NCI-H146 (cell line): Measurements from ENCODE around the gene ANXA5.
A peak's percentile ranks its signal among the peaks of the same experiment; 100 is the strongest.
"Not testable (repeated sequence)": the region's sequence is repeated elsewhere in the genome, so short reads cannot be mapped to it uniquely, and the experiment has no call there.

ENCODE experiments used
- DNase-seq: peaks from one replicate; lab custom pipeline; 2025; lab: John Stamatoyannopoulos, UW

ANXA5 gene

DNA sequence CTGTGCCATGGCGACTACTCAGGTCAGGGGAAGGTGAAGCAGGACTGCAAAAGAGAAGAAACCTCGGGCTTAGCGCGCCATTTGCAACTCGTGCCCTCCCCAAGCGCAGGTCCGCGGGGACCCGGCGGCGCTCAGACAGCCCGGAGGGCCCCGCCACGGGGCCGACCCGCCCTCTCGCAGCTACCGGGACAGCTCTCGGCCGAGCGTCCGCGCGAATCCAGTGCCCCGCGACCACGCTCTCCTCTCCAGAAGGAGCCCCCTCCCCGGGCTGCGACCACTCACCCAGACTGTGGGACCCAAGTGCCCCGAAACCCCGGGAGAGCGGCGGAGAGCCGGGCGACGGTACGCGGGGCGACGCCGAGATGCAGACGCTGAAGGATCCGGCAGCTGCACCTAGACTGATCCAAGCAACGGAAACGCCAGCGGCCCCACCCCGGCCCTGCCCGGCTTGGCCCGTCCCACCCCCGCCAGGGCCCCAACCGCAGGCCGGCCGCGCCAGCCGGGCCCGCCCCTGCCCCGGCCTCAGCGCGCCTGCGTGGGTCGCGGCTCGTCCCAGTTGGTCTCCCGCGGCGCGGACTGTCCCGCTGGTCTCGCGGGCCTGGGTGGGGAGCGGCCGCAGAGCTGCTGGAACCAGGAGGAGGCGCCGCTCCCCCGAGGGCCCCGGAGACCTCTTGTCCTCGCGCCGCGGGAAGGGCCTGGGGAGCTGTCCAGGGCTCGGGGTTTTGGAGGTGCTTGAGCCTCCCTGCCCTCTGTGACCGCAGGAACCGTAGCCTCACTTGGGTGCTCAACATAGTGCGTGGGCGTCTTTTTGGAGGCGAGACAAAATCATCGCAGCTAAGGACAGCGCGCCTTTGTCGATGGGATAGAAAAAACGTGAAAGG lies at the start of gene ANXA5:
Gene ANXA5, minus strand, starts transcription at position 400 of the 881 bp plus-strand sequence. Its CDS starts 391 bp downstream, at position 9.
- DNase-seq: peak; percentile 76

DNA sequence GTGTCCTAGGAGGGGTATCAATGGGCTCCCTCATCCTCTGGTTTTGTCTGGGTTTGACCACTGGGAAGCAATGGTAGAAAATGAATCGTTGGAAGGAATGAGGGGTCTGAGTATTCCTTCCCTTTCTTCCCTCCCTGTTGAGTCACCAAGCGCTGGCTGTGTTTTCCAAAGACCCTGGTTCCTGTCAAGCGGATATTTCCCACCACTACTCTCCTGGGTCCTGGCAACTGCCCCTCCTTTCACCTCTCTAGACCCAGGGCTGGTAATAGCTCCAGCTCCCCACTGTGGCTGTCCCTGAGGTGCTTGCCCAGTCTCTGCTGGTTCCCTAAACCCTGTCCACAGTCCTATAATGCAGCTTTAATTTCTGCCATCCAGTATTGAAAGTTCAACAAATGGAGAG lies 46.0 kb upstream of the ANXA5 start:
- no peak for DNase-seq

DNA sequence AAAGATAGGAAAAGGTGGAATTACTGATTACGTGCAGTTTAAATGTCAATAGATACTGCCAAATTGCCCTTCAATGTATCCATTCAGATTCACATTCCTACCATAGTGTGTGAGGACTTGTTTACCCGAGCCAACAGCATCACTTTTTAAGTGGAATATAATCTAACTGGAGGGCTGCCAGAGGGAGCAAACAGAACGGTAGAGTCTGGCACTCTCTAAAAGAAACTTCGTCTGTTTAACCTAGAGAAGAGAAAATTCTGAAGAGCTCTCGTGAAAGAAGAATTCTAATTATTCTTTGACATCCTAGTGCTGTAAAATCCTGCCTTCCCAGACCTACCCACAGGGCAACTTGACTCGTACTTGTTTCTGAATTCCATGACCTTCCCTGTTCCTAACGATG lies 45.0 kb upstream of the ANXA5 start:
- DNase-seq: no peak

DNA sequence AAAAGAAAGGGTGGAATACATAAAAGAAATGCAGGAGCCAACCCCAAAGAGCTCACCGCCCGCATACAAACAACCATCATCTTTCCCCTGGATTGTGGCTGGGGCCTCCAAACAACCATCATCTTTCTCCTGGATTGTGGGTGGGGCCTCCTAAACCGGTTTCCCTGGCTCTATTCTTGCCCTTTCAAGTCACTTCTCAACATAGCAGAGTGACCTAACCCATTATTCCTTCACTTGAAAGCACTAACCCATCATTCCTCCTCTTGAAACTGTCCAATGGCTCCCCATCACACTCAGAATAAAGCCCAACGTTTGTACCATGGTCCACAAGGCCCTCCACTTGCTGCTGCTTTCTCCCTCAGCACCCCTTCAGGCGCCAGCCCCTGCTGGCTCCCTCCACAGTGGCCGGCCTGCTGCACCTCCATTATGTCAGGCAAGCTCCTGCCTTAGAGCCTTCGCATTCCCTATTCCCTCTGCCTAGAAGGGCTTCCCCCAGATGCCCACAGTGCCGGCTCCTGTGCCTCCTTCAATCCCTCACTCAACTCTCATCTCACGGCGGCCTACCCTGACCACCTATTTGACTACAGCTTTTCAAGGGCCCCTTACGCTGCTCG lies 44.1 kb upstream of the ANXA5 start:
- DNase-seq: no peak

DNA sequence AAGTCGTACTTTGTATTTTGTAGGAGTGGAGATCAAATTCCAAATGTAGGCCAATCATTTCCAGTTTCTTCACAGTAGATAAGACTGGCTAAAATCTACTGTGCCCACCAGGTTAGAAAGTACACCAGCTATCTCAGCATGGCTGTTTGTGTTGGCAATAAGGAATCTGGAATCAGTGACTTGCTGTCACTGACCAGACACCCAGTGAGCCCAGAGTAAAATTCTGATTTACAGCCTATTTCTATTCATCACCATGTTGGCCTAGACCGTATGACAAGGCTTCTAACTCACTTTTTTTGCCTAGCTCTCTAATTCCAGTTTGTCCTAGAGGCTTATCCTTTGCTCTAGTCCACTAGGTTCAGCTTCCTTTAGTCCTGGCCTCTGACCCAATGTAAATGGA lies 42.8 kb upstream of the ANXA5 start:
- no peak for DNase-seq

DNA sequence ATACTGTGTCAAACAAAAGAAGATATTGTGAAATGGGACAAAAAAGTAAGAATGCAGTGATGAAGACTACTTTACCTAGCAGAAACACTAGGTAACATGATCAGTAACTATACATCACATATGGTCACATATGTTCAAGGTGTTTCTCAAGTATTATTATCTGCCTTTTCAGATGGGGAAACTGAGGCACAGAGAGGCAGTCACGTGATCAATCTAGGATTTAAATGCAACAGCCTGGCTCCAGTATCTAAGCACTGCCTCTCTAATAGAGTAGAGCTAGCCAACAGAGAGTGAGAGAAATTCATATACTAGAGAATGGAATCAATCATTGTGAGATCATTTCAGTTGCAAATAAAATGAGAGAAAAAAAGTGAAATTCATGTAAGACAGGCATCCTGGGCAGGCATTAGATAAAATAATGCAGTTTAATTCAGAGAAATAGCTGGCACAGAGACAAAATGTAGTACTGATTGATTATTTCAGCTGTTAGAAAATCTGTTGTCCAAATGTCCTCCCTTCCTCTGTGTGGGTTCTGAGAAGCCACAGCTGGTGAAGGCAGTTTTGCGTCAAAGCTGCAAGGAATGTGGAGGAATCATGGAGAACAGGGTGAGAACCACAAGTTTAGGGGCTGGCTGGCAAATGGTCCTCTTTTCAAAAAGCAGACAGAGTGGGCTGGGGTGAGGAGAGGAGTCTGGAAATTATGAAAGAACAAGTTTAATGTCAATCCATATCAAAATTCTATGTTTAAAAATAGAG lies 42.2 kb upstream of the ANXA5 start:
- no peak for DNase-seq

DNA sequence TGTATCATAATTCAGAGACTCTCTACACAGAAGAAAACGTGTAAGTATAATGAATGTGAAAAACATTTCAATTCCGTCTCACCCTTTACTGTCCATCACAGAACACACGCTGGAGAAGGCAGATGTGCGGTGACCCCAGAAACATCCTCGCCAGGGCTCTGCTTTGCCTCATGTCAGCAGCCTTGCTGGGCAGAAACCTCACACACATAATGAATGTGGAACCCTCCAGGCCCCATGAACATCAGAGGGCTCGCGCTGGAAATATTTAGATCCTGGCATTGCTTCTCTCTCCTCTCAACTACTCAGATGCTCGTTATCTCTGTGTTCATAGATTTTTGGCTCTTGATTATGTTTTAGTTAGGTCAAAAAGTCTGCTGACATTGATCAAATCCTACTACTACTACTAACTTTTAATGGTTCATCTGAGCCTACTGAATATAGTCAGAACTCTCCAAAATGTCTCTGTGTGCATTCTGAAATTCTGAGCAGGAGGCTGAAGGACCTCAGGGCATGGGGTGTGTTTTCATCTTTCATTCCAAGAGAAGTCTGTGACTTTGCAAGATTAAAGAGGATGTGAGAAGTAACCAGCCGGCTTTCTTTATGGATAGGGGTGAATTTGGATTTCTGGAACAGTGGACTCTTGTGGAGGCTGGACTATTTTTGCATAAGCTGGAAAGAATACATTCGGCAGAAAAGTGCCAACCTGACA lies 41.2 kb upstream of the ANXA5 start:
- DNase-seq: no peak

DNA sequence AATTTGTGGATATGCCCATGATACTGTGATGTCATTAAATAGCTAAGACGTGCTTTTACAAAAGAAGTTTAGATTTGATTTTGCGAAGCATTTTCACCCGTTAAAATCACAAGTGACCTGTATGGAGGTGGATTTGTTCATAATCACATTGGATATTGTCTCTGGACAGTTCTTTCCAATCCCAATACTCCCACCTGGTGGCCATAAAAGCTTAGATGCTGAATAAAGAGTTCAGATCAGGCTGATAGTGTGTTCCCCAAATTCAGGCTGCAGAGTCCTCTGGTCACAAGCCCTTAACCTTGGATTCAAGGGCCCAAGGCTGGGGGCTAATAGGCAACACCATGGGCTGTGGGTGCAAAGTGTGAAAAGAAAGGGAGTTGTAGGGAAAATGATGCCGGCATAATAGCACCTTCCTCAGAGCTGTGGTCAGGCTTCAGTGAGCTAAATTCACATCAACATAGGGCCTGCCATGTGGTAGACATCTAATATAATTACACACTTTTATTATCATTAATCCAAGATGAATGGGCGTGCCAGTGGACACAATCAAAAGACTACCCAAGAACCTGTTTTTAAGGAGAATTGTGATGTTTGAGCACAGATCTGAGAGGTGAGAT lies 40.1 kb upstream of the ANXA5 start:
- peak; percentile 11 for DNase-seq

DNA sequence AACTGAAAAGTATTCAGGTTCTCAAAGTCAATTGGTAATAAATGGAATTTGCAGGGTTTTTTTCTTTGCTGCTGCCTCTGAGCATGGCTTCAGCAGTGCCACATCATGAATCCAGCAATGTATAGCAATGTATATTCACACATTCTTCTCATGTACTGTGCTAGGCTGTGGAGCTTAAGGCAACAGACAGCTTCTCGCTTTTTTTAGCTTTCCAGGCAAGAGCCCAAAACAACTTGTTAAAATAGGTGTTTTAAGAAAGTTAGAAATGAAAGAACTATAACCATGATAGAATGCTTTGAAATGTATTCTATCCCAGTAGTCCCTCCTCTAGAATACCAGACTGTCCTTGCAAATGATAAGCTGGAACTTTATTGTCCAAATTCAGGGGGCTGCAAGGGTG lies 37.8 kb upstream of the ANXA5 start:
- no peak for DNase-seq

DNA sequence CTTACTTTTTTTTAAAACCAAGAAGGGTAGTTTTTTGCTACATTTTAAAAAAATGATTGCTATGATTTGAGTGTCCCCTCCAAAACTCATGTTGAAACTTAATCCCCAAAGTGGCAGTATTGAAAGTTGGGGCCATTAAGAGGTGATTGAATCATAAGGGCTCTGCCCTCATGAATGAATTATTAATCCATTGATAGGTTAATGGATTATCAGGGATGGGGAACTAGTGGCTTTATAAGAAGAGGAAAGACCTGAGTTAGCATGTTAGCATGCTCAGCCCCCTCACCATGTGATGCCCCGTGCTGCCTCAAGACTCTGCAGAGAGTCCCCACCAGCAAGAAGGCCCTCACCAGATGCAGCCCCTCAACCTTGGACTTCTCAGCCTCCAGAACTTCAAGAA lies 37.2 kb upstream of the ANXA5 start:
- DNase-seq: no peak

DNA sequence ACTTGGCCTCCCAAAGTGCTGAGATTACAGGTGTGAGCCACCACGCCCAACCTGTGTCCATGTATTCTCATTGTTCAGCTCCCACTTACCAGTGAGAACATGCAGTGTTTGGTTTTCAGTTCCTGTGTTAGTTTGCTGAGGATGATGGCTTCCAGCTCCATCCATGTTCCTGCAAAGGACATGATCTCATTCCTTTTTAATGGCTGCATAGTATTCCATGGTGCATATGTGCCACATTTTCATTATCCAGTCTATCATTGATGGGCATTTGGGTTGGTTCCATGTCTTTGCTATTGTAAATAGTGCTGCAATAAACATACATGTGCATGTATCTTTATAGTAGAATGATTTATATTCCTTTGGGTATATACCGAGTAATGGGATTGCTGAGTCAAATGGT lies 33.0 kb upstream of the ANXA5 start:
- not testable (repeated sequence) for DNase-seq

DNA sequence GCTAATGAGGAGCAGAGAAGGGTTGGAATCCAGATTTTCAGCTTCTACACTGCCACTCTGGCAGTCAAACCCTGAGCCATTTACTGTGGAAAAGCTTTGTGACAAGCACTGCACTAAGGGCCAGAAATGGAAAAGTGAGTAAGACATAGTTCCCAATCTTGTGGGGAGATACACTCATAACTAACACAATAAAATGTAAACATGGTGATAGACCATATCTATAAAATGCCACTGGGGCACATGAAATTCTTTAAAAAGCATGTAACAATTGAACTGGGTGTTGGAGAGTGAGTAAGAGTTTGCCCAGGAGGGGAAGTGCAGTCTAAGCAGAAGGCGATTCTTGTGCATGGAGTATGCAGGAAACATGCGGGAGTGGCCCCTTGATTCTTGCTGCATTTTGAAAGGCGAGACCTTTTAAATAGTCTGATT lies 32.0 kb upstream of the ANXA5 start:
- no peak for DNase-seq

DNA sequence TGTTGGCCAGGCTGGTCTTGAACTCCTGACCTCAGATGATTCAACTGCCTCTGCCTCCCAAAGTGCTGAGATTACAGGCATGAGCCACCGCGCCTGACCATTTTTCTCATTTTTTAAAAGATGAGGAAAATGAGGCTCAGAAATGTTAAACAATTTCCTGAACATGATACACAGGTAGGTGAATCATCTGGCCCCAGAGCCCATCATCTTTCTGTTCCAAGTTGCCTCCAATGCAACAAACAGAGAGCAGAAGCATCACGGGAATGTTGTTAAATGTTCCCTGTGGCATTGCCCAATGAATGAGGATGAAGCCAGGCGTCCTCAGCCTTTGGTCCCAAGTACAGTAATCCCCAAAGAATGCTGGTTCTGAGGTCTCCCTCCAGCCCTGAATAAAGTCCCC lies 31.3 kb upstream of the ANXA5 start:
- DNase-seq: no peak

DNA sequence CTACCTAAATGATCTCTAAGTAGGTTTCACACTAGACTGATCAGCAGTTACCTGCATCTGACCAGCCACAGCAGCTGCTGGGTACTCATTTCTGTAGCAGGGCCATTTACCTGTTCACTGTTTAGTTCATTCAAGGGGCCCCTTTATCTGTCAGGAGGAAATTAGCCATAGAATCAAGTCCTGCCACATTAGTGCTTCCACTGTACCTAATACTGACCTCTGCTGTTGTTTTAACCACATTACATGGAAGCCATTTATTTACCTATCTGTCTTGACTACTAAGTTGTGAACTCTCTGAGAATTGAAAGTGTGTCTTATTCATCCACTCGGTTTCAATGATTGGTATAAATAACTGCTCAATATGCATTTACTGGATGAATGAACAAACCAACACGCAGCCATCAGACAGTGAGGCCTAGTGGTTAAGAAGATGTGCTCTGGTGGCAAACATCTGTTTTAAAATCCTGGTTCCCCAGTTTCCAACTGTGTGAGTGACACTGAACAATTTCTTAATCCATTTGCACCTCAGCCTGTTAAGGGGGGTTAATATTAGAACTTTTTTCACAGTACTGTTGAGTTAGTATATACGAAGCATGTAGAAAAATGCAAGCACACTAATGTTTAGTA lies 30.0 kb upstream of the ANXA5 start:
- DNase-seq: peak; percentile 46

DNA sequence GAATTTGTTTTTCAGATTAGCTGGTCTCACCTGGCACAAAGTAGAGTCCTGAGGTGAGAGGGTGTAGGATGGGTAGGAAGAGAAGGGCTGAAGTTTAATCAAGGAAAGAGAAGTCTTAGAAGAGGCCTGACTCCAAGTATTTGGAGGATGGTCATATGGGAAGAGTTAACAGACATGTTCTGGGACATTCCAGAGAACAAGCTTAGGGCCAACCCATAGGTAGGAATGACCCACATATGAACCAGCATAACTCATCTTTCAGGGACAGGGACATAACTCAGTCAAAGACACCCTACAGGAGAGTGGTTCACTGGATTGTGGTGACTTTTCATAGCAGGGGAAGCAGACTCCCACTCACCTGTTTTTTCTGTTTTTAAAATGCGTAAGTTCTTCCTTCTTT lies 27.9 kb upstream of the ANXA5 start:
- no peak for DNase-seq

DNA sequence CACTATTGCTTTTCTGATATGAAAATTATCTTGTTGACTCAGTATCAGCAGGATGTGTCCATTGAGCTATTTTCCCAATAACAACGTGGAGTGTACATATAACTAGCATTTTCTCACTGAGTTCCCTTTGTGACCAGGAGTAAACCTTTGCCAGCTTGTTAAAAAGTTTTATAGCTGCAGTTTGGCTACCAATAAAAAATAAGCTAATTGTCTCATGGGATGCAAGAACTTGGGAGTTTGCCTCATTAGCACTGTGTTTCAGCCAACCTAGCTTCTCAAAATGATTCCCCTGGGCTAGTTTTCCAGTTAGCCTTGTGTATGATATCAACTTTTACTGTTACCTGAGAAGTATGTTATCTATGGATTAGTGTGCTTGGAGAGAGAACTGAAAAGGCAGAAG lies 24.9 kb upstream of the ANXA5 start:
- DNase-seq: no peak

DNA sequence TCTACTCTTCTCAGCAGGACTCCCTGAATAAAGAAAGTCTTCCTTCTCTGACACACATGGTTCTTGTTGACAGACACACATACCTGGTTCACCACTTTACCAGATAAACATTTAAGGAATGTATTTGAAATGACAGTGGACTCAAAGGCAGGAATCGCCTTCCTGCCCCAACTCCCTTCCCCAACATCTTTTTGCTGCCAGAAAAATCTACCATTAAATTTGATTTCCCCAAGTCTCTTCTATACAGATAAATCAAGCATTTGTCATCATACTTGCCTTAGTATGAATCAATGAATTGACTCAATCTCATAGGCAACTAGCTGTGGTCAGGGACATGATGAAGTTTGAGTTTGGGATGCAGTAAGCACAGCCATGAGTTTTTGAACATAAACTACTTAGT lies 23.3 kb upstream of the ANXA5 start:
- no peak for DNase-seq

DNA sequence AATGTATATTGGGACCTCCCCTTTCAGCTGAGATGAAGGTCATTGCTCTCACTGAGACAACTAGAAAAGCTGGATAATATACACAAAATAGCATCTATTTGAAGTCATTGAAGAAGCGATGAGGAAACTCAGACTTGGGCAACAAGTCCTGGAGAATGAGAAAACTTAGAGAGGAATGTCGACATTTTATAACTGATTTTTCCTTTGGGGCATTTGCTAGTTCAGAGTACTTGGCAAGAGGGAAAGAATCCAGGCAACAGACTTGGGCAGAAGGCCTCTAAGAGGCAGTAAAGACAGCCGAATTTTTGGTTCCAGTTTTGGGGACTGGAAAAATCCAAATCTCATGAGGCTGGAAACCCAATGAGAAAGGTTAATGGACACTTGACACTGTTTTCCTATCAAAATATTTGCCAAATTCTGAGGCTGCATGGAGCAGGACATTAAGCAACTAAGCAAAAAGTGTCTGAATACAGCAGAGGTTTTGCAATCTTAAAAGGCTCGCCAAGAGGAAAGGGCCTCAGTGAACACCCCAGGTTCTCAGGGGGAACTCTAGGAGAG lies 21.0 kb upstream of the ANXA5 start:
- DNase-seq: no peak

DNA sequence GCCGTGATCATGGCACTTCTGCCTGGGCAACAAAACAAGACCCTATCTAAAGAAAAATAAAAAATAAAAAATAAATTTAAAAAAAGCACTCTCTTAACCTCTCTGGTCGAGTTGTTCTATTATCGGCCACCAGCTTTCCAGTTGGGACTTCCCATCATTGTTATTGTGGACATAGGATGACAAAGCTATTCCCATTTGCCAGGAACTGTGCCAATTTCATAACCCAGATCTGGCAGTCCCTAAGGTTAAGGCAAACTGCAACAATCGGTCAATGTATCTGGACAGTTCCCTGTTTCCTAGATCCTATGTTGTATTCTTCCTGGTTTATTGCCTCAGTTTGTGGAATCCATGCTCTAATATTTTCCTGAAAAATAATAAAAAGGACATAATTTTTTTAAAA lies 17.8 kb upstream of the ANXA5 start:
- no peak for DNase-seq

DNA sequence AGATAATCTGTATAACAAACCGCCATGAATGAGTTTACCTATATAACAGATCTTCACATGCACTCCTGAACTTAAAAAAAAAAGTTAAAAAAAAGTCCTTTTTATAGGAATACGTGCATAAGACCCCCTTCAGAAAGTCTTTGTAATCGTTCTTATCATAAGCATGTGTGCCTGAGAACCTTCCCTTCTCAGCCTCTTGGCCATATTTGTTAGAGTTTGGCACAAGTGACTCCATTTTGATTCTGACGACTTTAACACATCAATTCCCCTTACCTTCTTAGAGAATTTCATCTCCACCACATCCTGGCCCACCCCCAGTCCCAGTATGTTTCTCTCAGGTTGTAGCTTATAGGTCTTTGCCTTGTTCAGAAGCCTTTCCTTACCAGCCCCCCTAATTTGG lies 16.0 kb upstream of the ANXA5 start:
- DNase-seq: no peak
